ENCODE data around the gene AQP9.

The AQP9 gene

DNA sequence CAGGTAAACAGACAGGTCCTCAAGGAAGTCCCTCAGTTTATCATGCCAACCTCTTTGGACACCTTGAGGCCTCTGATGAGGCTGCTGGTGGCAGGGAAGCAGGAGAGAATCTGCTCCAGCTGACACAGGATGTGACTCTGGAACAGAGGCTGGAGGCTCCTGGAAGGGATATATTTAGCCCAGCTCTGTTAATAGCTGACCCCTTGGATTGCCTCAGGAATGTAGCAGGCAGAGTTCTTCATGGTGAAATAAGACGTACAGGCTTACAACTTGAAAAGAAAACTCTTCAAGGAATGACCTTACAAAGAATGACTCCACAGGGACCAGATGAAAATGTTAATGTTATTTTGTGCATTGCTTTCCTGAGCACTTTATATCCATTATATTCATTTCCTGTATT is 90.5 kb downstream of the AQP9 start:
- DNase-seq, result no peak

DNA sequence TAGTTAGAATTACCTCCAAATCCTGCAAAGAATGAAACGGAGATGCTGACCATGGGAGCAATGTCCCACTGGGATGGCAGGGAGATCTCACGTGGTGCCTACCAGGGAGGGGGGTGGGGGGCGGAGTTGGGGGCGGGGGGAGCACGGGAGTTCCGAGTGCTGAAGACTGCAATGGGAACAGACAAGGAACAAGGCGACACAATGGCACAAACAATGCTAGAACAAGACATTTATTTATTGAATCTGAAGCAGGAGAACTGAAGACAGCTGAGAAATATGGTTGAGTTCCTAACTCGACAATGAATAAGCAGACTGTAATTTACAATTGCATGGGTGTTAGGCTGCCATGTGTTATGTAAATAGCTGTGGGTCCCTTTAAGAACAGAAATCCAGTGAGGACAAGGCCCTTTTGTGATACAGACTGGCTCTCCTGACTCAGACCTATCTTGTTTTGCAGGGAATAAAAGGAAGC is 91.2 kb downstream of the AQP9 start:
- no peak for DNase-seq

DNA sequence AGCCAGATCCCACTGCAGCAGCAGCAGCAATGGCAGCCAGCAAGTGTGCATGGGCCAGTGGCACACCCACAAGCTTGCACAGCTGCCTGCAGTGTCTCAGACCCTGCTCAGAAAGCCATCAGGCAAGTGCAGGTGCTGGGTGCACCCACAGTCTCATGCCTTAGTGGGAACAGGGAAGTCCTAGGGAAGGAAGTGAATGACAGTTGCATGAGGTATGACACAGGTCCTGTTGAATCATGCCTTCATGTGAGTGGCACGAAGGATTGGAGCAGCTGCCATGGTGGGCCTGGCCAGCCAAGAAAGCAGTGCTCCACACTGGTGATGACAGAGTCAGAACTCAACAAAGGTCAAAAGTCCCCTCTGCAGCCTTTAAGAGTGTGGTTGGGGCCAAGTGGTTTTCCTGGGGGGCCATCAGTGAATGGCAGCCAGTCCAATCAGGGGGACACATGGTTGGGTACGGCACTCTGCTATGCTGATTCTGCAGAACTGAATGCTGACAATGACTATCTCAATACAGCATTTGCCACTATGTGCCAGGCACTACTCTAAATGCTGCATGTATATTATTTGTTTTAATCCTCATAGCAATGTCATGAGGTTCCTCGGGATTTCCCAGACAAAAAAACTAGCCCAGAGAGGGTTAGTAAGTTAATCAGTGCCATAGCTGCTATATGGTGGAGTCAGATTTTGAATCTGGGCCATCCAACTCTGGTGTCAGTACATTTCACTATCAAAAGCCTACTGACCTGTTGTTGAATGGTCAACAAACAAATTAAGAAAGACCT is 94.3 kb downstream of the AQP9 start:
- no peak for DNase-seq

DNA sequence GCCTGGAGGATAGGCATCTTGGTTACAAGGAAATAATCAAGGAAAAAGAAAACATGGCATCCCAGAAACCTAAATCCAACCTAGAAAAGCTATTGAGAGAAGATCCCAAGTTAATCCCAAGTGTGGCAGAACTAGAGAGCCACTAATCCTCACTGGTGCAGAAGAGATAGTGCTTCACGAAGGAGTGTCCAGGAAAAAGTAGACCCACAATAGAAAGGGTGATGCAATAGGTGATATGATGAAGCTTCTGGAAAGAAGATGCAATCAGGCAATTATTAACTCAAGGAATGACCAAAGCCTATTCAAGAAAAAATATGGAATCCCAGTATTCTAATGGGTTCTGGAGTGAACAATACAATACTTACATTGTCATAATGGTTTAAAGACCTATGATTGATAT is 95.2 kb downstream of the AQP9 start:
- no peak for DNase-seq
